GM12891 (cell line): Measurements from ENCODE around the gene ITGAX.

ENCODE experiments used
- DNase-seq: peaks from one replicate; pipeline ENCODE4 v3.0.0; 2011; ENCODE audit warnings: low spot score; ENCODE audit not compliant: insufficient read length
- FAIRE-seq: peaks from 2 replicates; lab custom pipeline; 2011; peaks lifted over from hg19 to GRCh38; lab: Jason Lieb, UNC
- PAX5 ChIP-seq: IDR thresholded peaks from 2 replicates; pipeline ENCODE4 v1.6.1; 2011; ENCODE audit warnings: low read length, moderate library complexity, mild to moderate bottlenecking; ENCODE audit not compliant: insufficient read depth, severe bottlenecking
- POLR2A ChIP-seq: IDR thresholded peaks from 2 replicates; pipeline ENCODE4 v1.6.1; 2011; ENCODE audit warnings: low read depth, low read length, control low read depth
- POLR2AphosphoS5 ChIP-seq: IDR thresholded peaks from 2 replicates; pipeline ENCODE4 v1.6.1; 2011; ENCODE audit warnings: low read depth, low read length, control low read depth
- POU2F2 ChIP-seq: IDR thresholded peaks from 2 replicates; pipeline ENCODE4 v1.6.1; 2011; ENCODE audit warnings: low read depth, mild to moderate bottlenecking, control low read depth, low read length, moderate library complexity
- SPI1 ChIP-seq: IDR thresholded peaks from 2 replicates; pipeline ENCODE4 v1.6.1; 2011; ENCODE audit warnings: low read depth, low read length, control low read depth
- TAF1 ChIP-seq: IDR thresholded peaks from 2 replicates; pipeline ENCODE4 v1.6.1; 2011; ENCODE audit warnings: low read depth, low read length, control low read depth

The ITGAX gene

DNA sequence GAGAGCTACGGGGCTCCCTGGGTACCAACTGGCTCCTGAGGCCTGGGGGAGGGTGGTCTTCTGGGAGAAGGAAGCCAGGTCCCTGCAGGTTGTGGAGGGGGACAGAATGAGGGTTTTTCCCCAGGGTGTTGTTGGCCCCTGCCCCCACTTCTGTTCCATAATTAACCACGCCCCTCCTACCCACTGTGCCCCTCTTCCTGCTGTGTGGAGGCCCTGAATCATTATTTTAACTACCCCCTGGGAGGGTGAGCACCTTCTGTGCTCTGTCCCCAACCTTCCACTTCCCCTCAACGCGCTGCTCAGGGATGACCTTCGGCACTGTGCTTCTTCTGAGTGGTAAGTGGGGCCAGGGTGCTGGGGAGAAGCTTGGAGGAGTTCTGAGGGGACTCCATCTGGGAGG is 38.1 kb downstream of the ITGAX start, which contains the start of gene ITGAD:
Gene ITGAD, plus strand, starts transcription at position 280 of the 400 bp plus-strand sequence. Its CDS starts 26 bp downstream, at position 306.
- no peak for FAIRE-seq
- no peak for TF ChIP-seq POLR2A
- no peak for TF ChIP-seq POLR2AphosphoS5
- no peak for TF ChIP-seq TAF1
- no peak for TF ChIP-seq SPI1
- no peak for TF ChIP-seq PAX5
- TF ChIP-seq POU2F2, result no peak

GRCh38 chr16:31395647-31396046 is 40.7 kb downstream of the ITGAX start:
- DNase-seq (no peak), FAIRE-seq (no peak)
- no peak for TF ChIP-seq POLR2A
- no peak for TF ChIP-seq POLR2AphosphoS5
- no peak for TF ChIP-seq POU2F2
- TF ChIP-seq TAF1, result no peak
- TF ChIP-seq PAX5, result no peak
- no peak for TF ChIP-seq SPI1

More for the DNA sequence above, 38.1 kb downstream of the ITGAX start, which contains the start of gene ITGAD:
- no peak for DNase-seq

DNA sequence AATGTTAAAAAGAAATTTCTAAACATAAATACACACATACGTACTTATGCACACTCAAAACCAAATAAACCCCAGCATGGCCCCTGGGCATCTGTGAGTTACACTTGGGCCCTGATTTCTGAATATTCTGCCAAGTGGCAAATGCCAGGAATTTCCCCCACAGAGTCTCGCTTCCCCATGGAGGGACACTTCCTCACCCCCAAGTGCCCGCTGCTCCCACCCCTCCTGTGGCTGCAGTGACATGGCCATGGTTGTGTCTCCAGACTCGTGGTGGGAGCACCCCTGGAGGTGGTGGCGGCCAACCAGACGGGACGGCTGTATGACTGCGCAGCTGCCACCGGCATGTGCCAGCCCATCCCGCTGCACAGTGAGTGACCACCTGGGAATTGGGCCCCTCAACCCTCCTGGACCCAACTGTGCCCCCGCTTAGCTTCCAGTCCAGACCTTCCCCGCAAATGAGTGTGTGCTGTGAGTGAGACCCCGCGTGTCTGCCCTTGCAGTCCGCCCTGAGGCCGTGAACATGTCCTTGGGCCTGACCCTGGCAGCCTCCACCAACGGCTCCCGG is 42.2 kb downstream of the ITGAX start:
- FAIRE-seq (no peak), DNase-seq (no peak)
- no peak for TF ChIP-seq SPI1
- TF ChIP-seq POLR2AphosphoS5, result no peak
- TF ChIP-seq POU2F2, result no peak
- no peak for TF ChIP-seq PAX5
- TF ChIP-seq POLR2A, result no peak
- no peak for TF ChIP-seq TAF1

DNA sequence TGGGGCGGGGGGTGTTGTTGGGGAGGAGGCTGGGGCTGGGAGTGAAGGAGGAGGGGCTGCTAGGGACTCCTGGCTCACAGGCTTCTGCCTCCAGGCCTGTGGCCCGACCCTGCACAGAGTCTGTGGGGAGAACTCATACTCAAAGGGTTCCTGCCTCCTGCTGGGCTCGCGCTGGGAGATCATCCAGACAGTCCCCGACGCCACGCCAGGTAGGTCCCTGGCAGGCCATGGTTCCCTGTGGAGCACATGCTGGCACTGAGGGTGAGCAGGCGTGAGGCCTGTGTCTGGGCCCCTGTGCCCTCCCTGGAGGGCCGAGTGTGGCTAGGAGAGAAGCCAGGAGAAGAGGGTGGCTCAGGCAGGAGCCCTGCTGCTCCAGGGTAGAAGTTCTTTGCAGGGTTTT is 42.7 kb downstream of the ITGAX start:
- TF ChIP-seq SPI1 (no peak), PAX5 (no peak), TAF1 (no peak), POLR2AphosphoS5 (no peak), POU2F2 (no peak), POLR2A (no peak)
- FAIRE-seq, result no peak
- DNase-seq, result no peak

DNA sequence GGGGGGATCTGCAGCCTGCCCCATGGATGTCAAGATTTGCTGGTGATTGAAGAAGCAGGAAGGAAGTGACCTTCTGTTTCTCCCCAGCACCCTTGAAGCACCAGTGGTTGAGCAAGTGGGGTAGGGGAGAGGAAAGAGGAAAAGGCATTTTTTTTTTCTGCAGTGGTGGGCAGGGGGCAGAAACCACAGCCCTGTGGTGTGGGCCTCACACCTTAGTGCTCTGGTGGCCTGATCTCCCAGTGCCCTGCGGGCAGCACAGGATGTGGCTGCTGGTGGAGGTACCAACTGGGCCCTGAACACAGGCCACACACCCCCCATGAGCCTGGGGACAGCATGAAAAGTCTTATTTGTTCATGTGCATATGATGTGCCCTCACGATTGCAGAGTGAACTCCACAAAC is 45.2 kb downstream of the ITGAX start:
- DNase-seq (no peak), FAIRE-seq (no peak)
- TF ChIP-seq SPI1 (no peak), POLR2AphosphoS5 (no peak), PAX5 (no peak), POU2F2 (no peak), POLR2A (no peak), TAF1 (no peak)

DNA sequence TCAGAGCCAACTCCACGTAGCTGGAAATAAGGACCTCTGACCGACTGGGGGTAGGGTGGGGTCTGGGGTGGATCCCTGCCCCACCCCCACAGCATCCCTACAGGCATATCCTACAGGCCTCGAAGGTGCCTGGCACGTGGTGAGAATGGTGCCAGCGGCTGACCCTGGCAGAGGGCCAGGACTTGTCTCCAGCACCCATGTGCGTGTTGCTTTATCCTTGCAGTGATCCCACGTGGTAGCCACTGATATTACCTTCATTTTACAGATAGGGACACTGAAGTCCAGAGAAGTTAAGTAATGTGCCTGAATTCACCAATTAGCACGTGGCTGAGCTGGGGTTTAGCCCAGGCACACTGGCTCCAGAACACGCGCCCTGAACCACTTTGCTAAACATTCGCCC is 46.5 kb downstream of the ITGAX start:
- no peak for FAIRE-seq
- no peak for DNase-seq
- TF ChIP-seq PAX5 (no peak), POU2F2 (no peak), POLR2AphosphoS5 (no peak), SPI1 (no peak), TAF1 (no peak), POLR2A (no peak)

DNA sequence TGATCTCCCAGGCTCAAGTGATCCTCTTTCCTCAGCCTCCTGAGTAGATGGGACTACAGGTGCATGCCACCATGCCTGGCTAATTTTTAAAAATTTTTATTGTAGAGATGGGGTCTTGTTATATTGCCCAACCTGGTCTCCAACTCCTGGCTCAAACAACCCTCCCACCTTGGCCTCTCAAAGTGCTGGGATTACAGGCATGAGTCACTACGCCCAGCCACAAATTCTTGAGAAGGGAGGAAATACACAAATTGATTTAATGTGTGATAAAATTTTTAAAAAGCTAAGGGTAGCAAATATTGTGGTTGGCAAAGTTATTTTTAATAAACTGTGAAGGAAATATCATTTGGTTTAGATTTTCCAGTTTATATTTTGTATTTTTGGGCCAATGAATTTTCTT is 47.7 kb downstream of the ITGAX start:
- FAIRE-seq (no peak), DNase-seq (no peak)
- no peak for TF ChIP-seq PAX5
- TF ChIP-seq SPI1, result no peak
- TF ChIP-seq POLR2A, result no peak
- no peak for TF ChIP-seq POLR2AphosphoS5
- TF ChIP-seq POU2F2, result no peak
- TF ChIP-seq TAF1, result no peak

DNA sequence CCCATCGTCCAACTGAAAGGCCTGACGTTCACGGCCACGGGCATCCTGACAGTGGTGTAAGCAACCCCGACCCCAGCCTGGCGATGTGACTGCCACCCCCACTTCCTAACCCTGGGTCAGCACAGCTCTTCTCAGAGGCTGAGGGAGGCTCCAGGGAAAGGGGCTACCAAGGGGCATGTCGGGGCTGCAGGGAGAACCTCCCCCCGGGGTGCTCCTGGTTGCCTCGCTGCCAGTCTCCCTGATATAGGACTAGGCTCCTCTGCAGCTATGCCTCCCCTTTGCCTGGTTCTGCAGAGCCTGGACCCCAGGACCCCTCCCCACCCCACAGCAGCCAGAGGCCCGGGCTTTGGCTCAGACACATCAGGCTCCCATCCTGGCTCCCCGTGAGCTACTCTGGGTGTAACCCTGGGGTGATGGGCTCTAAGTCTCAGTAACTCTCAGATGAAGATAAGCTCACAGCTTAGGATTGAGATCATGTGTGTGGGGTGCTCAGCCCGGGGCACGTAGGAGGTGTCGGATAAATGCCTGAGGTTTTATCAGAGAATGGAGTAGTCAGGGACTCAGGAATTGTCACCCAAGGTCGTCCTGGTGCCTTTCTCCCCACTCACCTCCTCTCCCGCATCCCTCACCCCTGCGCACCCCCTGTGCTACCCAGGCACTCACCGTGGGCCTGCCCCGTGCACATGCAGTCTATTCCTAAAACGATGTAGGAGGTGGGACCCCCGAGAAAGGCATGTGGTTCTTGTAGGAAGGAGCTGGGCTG is 48.8 kb downstream of the ITGAX start:
- FAIRE-seq (no peak), DNase-seq (no peak)
- TF ChIP-seq POLR2A (no peak), TAF1 (no peak), POU2F2 (no peak), PAX5 (no peak), POLR2AphosphoS5 (no peak), SPI1 (no peak)
